GM19193 (cell line): ENCODE data around the gene LHFPL6.

Source experiments
- POLR2A ChIP-seq: IDR thresholded peaks from 4 replicates; pipeline ENCODE4 v1.6.1; 2011; ENCODE audit not compliant: insufficient read depth, insufficient read length; ENCODE audit errors: extremely low read depth

Gene LHFPL6

GRCh38 chr13:39324806-39325311 lies 278.1 kb downstream of the LHFPL6 start:
- TF ChIP-seq POLR2A: no peak

DNA sequence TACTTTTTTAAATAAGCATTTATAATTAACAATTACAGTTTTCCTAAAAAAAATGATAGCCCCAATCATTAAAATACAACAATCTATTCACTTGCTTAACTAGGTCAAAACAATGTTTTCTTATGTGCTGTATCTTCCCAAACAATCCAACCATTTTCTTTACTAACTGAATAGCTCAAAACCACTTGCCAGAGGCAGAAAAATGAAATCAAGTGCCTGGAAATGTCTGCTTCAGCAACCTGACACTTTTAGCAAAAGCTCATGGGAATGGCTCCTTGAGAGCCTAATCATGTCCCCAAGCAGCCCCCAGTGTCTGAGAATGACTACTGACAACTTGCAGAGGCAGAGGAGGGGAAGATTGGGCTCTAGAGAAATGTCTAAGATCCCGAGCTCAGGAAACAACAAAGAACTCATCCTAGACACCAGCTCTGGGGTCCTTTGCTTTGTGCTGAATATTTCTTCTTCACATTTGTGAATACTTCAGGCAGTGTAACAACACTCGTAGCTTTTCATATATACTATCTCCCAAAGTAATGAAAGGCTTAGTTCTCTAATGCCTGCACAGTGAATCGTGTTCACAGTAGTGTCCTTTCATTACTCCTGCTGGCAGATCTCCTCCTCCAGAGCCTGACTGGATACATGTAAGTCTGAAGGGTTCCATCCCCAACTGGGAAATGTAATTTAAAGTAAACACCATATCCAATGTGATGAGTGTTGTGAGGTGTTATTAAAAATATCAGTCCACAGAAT lies 280.0 kb downstream of the LHFPL6 start:
- no peak for TF ChIP-seq POLR2A

DNA sequence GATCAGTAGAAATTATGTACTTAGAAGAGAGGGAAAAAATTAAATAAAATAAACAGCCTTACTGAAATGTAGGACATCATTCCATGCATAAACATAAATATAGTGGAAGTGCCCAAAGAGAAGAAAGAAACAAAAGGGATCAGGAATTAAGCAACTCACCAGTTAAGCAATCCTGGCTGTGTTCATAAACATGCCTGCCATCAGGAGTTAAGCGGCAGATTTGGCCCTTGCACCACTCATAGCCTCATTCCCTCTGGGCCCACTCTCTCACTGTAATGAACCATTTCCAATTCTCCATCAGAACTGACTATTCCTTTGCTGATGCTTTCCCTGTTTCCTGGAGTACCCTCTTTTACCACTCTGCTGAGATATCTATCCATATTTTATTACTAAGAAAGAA lies 281.4 kb downstream of the LHFPL6 start:
- no peak for TF ChIP-seq POLR2A

GRCh38 chr13:39318161-39318560 lies 284.8 kb downstream of the LHFPL6 start:
- no peak for TF ChIP-seq POLR2A

- no peak for TF ChIP-seq POLR2A
Observed at GRCh38 chr13:39317291-39317690, 285.7 kb downstream of the LHFPL6 start.

DNA sequence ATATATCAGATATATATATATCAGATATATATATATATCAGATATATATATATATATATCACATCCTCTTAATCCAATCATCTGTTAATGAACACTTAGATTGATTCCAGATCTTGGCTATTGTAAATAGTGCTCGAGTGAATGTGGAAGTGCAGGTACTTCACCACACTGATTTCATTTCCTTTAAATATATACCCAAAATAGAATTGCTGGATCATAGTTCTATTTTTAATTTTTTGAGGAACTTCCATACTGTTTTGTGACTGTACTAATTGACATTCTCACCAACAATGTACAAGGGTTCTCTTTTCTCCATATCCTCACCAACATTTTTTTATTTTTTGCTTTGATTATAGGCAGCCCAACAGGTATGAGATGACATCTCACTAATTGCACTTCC lies 287.2 kb downstream of the LHFPL6 start:
- TF ChIP-seq POLR2A: no peak

DNA sequence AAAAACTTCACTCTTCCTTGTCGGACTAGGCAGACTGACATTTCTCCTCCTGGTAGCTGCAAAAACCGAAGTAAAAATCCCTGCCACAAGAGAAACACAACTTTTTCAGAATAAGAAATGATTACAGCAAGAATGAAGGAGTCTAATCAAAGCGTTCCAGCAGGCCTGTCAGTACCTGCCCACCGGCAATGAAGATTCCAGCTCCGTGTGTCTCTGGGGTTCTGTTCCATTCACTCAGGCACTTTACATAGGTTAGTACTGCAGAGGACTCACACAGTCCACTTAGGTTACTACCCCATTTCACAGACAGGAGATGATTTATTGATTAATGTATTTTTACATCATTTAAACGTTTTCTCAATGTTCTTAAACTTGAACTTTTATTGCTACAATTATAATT lies 289.3 kb downstream of the LHFPL6 start:
- no peak for TF ChIP-seq POLR2A

DNA sequence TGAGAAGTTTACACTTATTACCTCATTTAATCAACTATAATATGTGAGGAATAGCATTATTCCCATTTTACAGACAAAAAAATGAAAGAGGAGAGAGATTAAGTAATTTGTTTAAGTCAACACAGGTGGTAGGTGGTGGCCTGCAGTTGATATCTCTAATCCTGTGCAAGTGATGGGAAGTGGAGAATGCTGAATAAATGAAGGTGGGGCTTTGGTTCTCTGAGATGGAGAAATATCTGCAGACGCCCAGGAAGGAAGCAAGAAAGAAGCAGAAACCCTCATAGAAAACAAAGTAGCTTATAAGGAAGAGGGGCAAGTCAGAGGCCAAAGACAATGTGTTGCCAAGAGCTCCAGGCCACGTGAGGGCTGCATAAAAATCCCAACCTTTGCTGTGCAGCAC lies 290.4 kb downstream of the LHFPL6 start:
- no peak for TF ChIP-seq POLR2A

DNA sequence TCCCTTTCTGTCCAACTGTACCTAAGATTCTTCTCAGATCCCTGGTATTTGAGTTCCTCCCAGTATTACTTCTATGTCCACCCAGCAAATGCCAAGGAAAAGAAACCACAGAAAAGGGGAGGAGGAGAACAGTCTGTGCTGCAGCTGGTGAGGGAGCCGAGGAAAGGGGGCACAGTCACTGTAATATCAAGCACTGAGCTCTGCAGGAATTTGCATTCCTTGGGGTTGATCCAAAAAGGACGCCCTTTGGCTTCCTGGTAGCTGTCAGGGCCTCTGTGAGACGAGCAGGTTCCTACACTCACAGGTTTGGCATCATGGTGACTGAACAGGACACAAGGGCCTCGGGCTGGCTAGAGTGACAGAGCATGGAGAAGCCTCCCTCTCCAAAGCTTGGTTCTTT lies 291.4 kb downstream of the LHFPL6 start:
- TF ChIP-seq POLR2A: no peak

- no peak for TF ChIP-seq POLR2A
Observed at GRCh38 chr13:39310961-39311360, 292.0 kb downstream of the LHFPL6 start.

- TF ChIP-seq POLR2A: no peak
Observed at GRCh38 chr13:39306639-39307589, 296.1 kb downstream of the LHFPL6 start.

- TF ChIP-seq POLR2A: no peak
Observed at GRCh38 chr13:39302820-39303219, 300.2 kb downstream of the LHFPL6 start.

- no peak for TF ChIP-seq POLR2A
Observed at GRCh38 chr13:39298951-39299350, 304.0 kb downstream of the LHFPL6 start.

DNA sequence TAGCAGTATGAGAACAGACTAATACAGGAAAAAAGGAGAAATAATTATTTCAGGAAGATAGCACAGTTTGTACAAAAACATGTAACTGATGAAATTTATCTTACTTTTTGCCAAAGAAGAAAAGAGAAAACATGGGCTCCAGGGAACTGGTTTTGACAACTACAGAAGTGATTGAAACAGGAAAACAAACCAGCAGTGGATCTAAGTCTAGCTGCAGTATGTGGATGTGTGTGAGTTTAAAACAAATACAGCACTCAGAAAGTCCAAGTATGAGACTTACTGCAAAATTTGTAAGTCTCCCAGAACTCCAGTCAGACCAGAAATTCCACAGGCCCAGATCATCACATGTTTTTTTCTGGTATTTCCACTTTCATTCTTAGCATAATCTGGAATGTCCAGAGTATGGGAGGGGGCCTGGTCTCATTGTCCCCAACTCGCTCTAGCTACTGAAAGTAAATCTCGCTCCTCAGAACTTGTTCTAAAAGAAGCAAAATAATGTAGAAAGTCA lies 305.3 kb downstream of the LHFPL6 start:
- TF ChIP-seq POLR2A: no peak

DNA sequence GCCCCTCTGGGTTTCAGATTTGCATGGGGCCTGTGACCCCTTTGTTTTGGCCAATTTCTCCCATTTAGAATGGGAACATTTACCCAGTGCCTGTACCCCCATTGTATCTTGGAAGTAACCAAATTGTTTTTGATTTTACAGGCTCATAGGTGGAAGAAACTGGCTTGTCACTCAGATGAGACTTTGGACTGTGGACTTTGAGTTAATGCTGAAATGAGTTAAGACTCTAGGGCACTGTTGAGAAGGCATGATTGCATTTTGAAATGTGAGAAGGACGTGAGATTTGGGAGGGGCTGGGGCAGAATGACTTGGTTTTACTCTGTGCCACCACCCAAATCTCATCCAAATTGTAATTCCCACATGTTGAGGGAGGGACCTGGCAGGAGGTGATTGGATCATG lies 306.0 kb downstream of the LHFPL6 start:
- TF ChIP-seq POLR2A: no peak
